ENCODE data around the gene ITGBL1.

Gene ITGBL1

GRCh38 chr13:101698400-101698799 lies 245.9 kb downstream of the ITGBL1 start:
- H3K4me3 ChIP-seq (ENCODE audit: low read depth, low read length) = no peak overlapping the region
- TF ChIP-seq CTCF (IDR thresholded peaks at IDR 0.05; ENCODE audit: low read depth, low read length) = no peak
- DNase-seq (ENCODE audit: low read depth, low spot score) = no peak
- in situ Hi-C loops (cut with HindIII; ENCODE audit: low sequenced_read_pairs) = no loop called here

GRCh38 chr13:101700598-101700997 lies 248.1 kb downstream of the ITGBL1 start:
- peak; percentile 79 for DNase-seq (ENCODE audit: low read depth, low spot score)
- H3K4me3 ChIP-seq (ENCODE audit: low read depth, low read length) = no peak overlapping the region
- no peak for TF ChIP-seq CTCF (IDR thresholded peaks at IDR 0.05; ENCODE audit: low read depth, low read length)
- in situ Hi-C loops (cut with HindIII; ENCODE audit: low sequenced_read_pairs) = no loop called here

- in situ Hi-C loops (cut with HindIII; ENCODE audit: low sequenced_read_pairs) = no loop called here
- no peak for DNase-seq (ENCODE audit: low read depth, low spot score)
- no peak for TF ChIP-seq CTCF (IDR thresholded peaks at IDR 0.05; ENCODE audit: low read depth, low read length)
- H3K4me3 ChIP-seq (ENCODE audit: low read depth, low read length) = no peak overlapping the region
Measured at GRCh38 chr13:101703081-101703480, 250.6 kb downstream of the ITGBL1 start.

- in situ Hi-C loops (cut with HindIII; ENCODE audit: low sequenced_read_pairs) = no loop called here
- H3K4me3 ChIP-seq (ENCODE audit: low read depth, low read length) = no peak overlapping the region
- no peak for TF ChIP-seq CTCF (IDR thresholded peaks at IDR 0.05; ENCODE audit: low read depth, low read length)
- DNase-seq (ENCODE audit: low read depth, low spot score) = no peak
Measured at GRCh38 chr13:101703838-101704237, 251.4 kb downstream of the ITGBL1 start.

GRCh38 chr13:101706651-101707050 lies 254.2 kb downstream of the ITGBL1 start:
- in situ Hi-C loops (cut with HindIII; ENCODE audit: low sequenced_read_pairs) = no loop called here

GRCh38 chr13:101707659-101708058 lies 255.2 kb downstream of the ITGBL1 start:
- DNase-seq (ENCODE audit: low read depth, low spot score) = no peak
- TF ChIP-seq CTCF (IDR thresholded peaks at IDR 0.05; ENCODE audit: low read depth, low read length) = no peak
- H3K4me3 ChIP-seq (ENCODE audit: low read depth, low read length) = no peak overlapping the region
- in situ Hi-C loops (cut with HindIII; ENCODE audit: low sequenced_read_pairs) = no loop called here

More at GRCh38 chr13:101706651-101707050, 254.2 kb downstream of the ITGBL1 start:
- H3K4me3 ChIP-seq (ENCODE audit: low read depth, low read length) = no peak overlapping the region
- DNase-seq (ENCODE audit: low read depth, low spot score) = peak; percentile 94
- TF ChIP-seq CTCF (IDR thresholded peaks at IDR 0.05; ENCODE audit: low read depth, low read length) = no peak

- DNase-seq (ENCODE audit: low read depth, low spot score) = no peak
- in situ Hi-C loops (cut with HindIII; ENCODE audit: low sequenced_read_pairs) = no loop called here
- no peak for TF ChIP-seq CTCF (IDR thresholded peaks at IDR 0.05; ENCODE audit: low read depth, low read length)
- no peak overlapping the region for H3K4me3 ChIP-seq (ENCODE audit: low read depth, low read length)
Measured at GRCh38 chr13:101708115-101708514, 255.6 kb downstream of the ITGBL1 start.

Measured in astrocyte of the spinal cord (primary cell).